ENCODE measurements around the gene FHL3.
"Not testable (repeated sequence)": the region's sequence is repeated elsewhere in the genome, so short reads cannot be mapped to it uniquely, and the experiment has no call there.

Gene FHL3

DNA sequence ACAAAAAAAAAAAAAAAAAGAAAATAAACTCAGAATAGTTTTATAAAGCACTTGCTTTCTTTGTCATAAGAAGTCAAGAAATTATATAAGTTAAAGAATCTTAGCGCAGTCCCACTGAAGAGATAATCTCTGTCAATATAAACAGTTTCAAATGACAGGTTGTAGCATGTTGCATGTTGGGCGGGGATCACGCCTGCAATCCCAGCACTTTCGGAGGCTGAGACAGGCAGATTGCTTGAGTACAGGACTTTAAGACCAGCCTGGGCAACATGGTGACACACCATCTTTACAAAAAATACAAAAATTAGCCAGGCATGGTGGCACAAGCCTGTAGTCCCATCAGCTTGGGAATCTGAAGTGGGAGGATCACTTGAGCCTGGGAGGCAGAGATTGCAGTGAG is 40.0 kb downstream of the FHL3 start:
- DNase-seq (ENCODE audit: low read depth): no peak
- TF ChIP-seq, protein P1, sequence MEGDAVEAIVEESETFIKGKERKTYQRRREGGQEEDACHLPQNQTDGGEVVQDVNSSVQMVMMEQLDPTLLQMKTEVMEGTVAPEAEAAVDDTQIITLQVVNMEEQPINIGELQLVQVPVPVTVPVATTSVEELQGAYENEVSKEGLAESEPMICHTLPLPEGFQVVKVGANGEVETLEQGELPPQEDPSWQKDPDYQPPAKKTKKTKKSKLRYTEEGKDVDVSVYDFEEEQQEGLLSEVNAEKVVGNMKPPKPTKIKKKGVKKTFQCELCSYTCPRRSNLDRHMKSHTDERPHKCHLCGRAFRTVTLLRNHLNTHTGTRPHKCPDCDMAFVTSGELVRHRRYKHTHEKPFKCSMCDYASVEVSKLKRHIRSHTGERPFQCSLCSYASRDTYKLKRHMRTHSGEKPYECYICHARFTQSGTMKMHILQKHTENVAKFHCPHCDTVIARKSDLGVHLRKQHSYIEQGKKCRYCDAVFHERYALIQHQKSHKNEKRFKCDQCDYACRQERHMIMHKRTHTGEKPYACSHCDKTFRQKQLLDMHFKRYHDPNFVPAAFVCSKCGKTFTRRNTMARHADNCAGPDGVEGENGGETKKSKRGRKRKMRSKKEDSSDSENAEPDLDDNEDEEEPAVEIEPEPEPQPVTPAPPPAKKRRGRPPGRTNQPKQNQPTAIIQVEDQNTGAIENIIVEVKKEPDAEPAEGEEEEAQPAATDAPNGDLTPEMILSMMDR (IDR thresholded peaks at IDR 0.05; ENCODE audit: low read depth, low read length, missing control alignments): no peak
- H3K4me3 ChIP-seq (ENCODE audit: low read depth, low read length): no peak overlapping the region

DNA sequence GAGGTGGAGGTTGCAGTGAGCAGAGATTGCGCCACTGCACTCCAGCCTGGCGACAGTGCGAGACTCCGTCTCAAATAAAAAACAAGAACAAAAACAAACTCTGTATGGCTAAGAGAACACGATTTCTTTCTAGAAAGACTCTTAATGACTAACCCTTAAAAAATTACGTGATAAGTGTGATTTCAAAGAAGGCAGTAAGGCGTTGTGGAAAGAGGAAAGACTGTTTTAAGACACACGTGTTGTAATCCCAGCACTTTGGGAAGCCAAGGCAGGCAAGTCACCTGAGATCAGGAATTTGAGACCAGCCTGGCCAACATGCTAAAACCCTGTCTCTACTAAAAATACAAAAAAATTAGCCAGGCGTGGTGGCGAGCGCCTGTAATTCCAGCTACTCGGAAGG is 41.2 kb downstream of the FHL3 start:
- H3K4me3 ChIP-seq (ENCODE audit: low read depth, low read length); DNase-seq (ENCODE audit: low read depth): not testable (repeated sequence)

- DNase-seq (ENCODE audit: low read depth): no peak
- TF ChIP-seq, protein P1 (IDR thresholded peaks at IDR 0.05; ENCODE audit: low read depth, low read length, missing control alignments): no peak
- H3K4me3 ChIP-seq (ENCODE audit: low read depth, low read length): no peak overlapping the region
Measured at GRCh38 chr1:37958690-37959089, 46.6 kb downstream of the FHL3 start.

DNA sequence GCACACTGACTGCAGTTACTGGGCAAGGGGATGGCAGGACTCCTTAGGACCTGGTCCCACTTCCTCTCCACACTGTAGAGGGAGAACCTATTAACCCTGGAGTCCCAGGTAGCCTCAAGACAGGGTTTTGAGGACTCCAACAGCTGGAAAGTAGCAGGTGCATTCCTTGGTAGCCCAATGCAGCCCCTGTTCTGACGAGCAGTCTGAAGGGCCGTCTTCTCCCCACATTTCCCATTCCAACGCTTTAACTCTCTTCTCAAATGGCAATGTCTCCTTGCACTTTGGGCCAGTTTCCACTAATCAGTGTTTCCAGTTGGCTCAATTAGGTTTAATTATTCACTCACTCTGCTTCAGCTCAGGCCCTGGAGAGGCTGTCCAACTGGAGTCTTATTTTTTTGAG is 49.6 kb downstream of the FHL3 start:
- TF ChIP-seq, protein P1 (IDR thresholded peaks at IDR 0.05; ENCODE audit: low read depth, low read length, missing control alignments): no peak
- no peak overlapping the region for H3K4me3 ChIP-seq (ENCODE audit: low read depth, low read length)
- DNase-seq (ENCODE audit: low read depth): no peak

- TF ChIP-seq, protein P1 (IDR thresholded peaks at IDR 0.05; ENCODE audit: low read depth, low read length, missing control alignments): no peak
- DNase-seq (ENCODE audit: low read depth): no peak
Measured at GRCh38 chr1:37954316-37954971, 50.9 kb downstream of the FHL3 start.

DNA sequence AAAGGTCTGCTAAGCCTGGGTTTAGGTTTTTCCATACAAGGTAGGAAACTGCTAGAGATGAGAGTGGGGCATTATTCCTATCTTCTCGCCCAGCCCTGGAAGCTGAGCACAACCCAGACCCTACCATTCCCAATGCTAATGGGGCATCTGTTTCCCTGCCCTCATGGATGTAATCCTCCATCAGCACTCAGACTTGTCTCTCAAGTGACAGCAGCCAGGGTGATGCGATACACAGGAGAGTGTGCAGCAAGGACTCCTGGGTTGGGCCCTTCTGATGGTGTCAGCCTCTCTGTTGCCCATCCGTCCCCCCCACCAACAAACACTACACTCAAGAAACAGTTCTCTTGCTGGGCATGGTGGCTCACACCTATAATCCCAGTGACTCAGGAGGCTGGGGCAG is 52.6 kb downstream of the FHL3 start:
- H3K4me3 ChIP-seq (ENCODE audit: low read depth, low read length): no peak overlapping the region
- TF ChIP-seq, protein P1 (IDR thresholded peaks at IDR 0.05; ENCODE audit: low read depth, low read length, missing control alignments): no peak
- no peak for DNase-seq (ENCODE audit: low read depth)

More at GRCh38 chr1:37954316-37954971, 50.9 kb downstream of the FHL3 start:
- no peak overlapping the region for H3K4me3 ChIP-seq (ENCODE audit: low read depth, low read length)

GRCh38 chr1:37951783-37952624 is 53.3 kb downstream of the FHL3 start:
- no peak for DNase-seq (ENCODE audit: low read depth)
- TF ChIP-seq, protein P1 (IDR thresholded peaks at IDR 0.05; ENCODE audit: low read depth, low read length, missing control alignments): no peak
- no peak overlapping the region for H3K4me3 ChIP-seq (ENCODE audit: low read depth, low read length)
